T-helper 2 cell treated with Interferon-gamma antibody and Interleukin-4, amounts not matched to agents 5 μg/mL and 100 μg/mL, for 36 hours (primary cell): ENCODE data around the gene GPRIN2.
"Not testable (repeated sequence)": the region's sequence is repeated elsewhere in the genome, so short reads cannot be mapped to it uniquely, and the experiment has no call there.

Experiments used
- DNase-seq: peaks from one replicate; pipeline ENCODE4 v3.0.0; 2021; ENCODE audit warnings: low spot score
- H3K27ac Mint-ChIP-seq: one replicate; pipeline ENCODE4 v1.8.0; 2021; ENCODE audit warnings: mild to moderate bottlenecking, mixed read lengths
- H3K27me3 Mint-ChIP-seq: one replicate; pipeline ENCODE4 v1.8.0; 2021; ENCODE audit warnings: low read depth, mixed read lengths
- H3K36me3 Mint-ChIP-seq: one replicate; pipeline ENCODE4 v1.8.0; 2021; ENCODE audit warnings: low read depth, mixed read lengths
- H3K4me1 Mint-ChIP-seq: one replicate; pipeline ENCODE4 v1.8.0; 2021; ENCODE audit warnings: low read depth, mixed read lengths
- H3K4me3 Mint-ChIP-seq: one replicate; pipeline ENCODE4 v1.8.0; 2022; ENCODE audit warnings: mild to moderate bottlenecking, moderate library complexity, mixed read lengths
- H3K9me3 Mint-ChIP-seq: one replicate; pipeline ENCODE4 v1.8.0; 2021; ENCODE audit warnings: mixed read lengths

GPRIN2 gene

DNA sequence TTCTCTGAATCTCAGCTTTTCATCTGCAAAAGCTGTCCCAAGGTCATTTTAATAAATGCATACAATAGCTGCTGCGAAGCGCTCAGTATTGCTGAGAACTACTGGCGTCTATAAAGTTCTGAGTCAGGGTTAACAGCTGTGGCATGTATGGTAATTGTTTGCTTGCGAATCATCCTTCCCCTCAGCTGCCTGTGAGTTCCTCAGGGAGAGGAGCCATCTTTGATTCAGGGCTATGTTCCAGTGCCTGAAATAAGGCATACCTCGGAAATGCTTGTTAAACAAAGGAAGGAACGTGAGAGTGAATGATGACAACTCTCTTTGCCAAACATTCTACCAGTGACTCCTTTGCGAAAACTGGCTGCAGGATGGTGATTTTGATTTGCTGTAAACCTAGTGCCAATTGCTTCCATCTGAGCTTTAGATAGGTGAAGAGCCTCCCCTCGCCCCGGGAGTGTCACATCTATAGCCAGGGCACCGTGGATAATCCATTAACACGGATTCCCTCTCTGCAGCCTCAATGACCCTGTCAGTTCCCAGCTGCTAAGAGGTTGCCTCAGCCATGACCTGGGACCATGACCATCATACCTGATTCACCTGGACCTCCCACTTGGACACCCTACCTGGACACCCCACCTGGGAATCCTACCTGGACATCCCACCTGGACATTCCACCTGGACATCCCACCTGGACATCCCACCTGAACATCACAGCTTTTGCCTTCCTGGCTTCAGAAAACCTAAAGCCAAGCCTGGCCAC lies 39.6 kb downstream of the GPRIN2 start:
- H3K27me3 Mint-ChIP-seq, result peaks cover 3% of the 10 kb centered on the region
- no peak overlapping the region for H3K4me3 Mint-ChIP-seq
- DNase-seq, result no peak
- no peaks in the 10 kb centered on the region for H3K4me1 Mint-ChIP-seq
- no peaks in the 10 kb centered on the region for H3K36me3 Mint-ChIP-seq
- H3K27ac Mint-ChIP-seq, result no peak overlapping the region
- H3K9me3 Mint-ChIP-seq, result no peaks in the 10 kb centered on the region

GRCh38 chr10:46515793-46516192 lies 40.7 kb downstream of the GPRIN2 start:
- Mint-ChIP-seq H3K9me3 (no peaks in the 10 kb centered on the region), H3K27ac (no peak overlapping the region), H3K4me1 (no peaks in the 10 kb centered on the region), H3K4me3 (no peak overlapping the region), H3K36me3 (no peaks in the 10 kb centered on the region), H3K27me3 (peaks cover 3% of the 10 kb centered on the region)
- no peak for DNase-seq

DNA sequence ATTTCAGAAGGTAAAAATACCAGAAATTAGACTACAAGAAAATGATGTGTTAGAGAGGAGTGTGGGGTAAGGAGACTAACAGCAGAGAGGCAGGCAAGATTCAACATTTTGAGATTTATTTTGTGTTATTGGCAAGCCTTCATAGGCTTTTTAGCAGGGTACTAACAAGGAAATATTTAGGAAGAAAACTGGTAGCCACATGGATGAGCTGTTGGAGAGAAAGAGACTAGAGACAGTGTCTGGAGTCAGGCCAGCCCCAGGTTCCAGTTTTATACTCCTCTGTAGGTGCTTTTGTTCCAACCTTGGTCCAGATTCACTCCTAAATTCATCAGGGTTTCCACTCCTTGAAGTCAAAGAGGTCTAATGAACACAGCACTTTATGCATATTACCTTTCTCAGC lies 41.1 kb downstream of the GPRIN2 start:
- no peaks in the 10 kb centered on the region for H3K4me1 Mint-ChIP-seq
- H3K27me3 Mint-ChIP-seq, result peaks cover 3% of the 10 kb centered on the region
- no peak overlapping the region for H3K4me3 Mint-ChIP-seq
- no peak overlapping the region for H3K27ac Mint-ChIP-seq
- no peaks in the 10 kb centered on the region for H3K9me3 Mint-ChIP-seq
- no peaks in the 10 kb centered on the region for H3K36me3 Mint-ChIP-seq
- DNase-seq, result no peak

DNA sequence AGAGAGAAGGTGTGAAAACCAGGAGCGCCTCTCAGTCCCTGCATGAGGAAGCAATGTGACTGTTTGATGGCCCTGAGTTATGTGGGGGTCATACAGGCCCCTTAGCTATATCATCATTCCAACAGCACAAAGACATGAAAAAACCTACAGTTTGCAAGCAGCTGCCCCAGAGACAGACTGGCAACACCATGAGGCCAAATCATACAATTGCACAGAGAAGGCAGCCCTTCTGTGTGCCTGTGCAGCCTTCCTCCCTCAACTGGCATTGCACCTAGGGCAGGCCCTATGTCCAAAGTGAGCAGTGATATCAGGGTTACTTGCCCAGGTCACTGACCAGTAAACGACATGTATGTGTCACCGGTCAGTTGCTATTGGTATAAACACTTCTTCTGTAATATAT lies 41.6 kb downstream of the GPRIN2 start:
- Mint-ChIP-seq H3K4me3 (no peak overlapping the region), H3K27ac (no peak overlapping the region), H3K9me3 (no peaks in the 10 kb centered on the region), H3K27me3 (peaks cover 3% of the 10 kb centered on the region), H3K4me1 (no peaks in the 10 kb centered on the region), H3K36me3 (no peaks in the 10 kb centered on the region)
- DNase-seq, result no peak

DNA sequence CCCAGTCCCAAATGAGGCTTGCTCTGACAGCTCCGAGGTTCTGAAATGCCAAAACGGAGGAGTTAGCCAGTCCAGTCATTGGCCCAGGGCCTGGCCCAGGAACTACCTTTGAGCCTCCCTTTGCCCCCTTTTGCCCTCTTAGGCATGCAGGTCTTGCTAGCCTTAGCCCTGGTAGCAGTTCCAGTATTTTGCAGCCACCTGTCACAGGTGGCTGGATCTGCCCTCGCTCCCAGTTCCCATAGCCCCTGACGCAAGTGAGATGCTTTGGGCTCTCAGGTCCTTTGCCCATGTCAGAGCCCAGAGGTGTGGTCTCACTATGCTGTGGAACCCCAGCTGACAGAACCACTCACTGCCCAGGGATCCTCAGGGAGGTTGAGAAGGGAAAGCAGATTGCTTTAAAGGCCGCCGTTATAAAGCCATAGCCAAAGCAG lies 42.0 kb downstream of the GPRIN2 start:
- Mint-ChIP-seq H3K27me3 (peaks cover 3% of the 10 kb centered on the region), H3K4me1 (no peaks in the 10 kb centered on the region), H3K4me3 (no peak overlapping the region), H3K9me3 (no peaks in the 10 kb centered on the region), H3K27ac (no peak overlapping the region), H3K36me3 (no peaks in the 10 kb centered on the region)
- DNase-seq, result no peak

DNA sequence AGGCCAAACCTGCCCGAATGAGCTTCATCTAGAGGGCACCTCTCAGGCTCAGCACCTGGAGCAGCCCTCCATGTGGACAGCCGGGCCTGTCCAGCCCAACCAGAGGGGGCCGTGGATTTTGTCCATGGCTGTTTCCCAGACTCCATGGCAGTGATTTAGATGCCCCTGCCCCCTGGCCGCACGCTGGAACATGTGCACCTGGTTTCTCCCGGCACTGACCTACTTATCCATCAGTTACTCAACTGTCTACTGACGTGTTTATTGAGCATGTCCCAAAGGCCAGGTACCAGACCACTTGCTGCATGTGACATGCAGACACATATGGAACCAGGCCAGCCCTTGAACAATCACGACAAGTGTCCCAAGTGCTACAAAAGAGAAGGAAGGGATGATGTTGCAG lies 43.1 kb downstream of the GPRIN2 start:
- H3K4me3 Mint-ChIP-seq, DNase-seq, H3K36me3 Mint-ChIP-seq, H3K9me3 Mint-ChIP-seq, H3K27ac Mint-ChIP-seq, H3K4me1 Mint-ChIP-seq, H3K27me3 Mint-ChIP-seq: not testable (repeated sequence)

DNA sequence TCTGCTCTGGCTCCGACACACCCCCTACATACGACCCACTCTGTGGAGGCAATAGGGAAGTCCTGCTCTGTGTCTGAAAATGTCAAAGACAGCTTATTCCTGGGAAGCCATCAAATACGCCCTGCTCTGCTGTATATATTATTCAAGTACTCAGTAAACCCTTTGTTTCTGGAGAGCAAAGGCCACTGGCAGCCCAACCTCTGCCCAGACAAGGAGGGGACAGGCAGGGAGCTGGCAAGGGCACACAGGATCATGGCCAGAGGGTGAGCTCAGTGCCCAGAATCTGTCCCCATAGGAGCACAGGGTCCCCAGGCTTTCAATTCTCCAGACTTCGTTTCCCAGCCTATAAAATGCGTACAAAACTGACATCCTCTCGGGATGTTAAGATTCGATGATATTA lies 43.7 kb downstream of the GPRIN2 start:
- not testable (repeated sequence) for H3K27ac Mint-ChIP-seq, H3K36me3 Mint-ChIP-seq, H3K9me3 Mint-ChIP-seq, H3K27me3 Mint-ChIP-seq, H3K4me3 Mint-ChIP-seq, DNase-seq, H3K4me1 Mint-ChIP-seq

- not testable (repeated sequence) for H3K9me3 Mint-ChIP-seq, DNase-seq, H3K27me3 Mint-ChIP-seq, H3K4me1 Mint-ChIP-seq, H3K4me3 Mint-ChIP-seq, H3K27ac Mint-ChIP-seq, H3K36me3 Mint-ChIP-seq
These were observed 44.5 kb downstream of the GPRIN2 start for GRCh38 chr10:46512002-46512401.
